Hematopoietic multipotent progenitor cell treated with erythropoietin and hydrocortisone succinate and interleukin-3 and kit ligand, for 8 days (in vitro differentiated cells): ENCODE measurements around the gene NDOR1.
"Not testable (repeated sequence)": the region's sequence is repeated elsewhere in the genome, so short reads cannot be mapped to it uniquely, and the experiment has no call there.

Experiments used
- DNase-seq: peaks from one replicate; pipeline ENCODE4 v3.0.0-alpha.2; 2015

NDOR1 gene

DNA sequence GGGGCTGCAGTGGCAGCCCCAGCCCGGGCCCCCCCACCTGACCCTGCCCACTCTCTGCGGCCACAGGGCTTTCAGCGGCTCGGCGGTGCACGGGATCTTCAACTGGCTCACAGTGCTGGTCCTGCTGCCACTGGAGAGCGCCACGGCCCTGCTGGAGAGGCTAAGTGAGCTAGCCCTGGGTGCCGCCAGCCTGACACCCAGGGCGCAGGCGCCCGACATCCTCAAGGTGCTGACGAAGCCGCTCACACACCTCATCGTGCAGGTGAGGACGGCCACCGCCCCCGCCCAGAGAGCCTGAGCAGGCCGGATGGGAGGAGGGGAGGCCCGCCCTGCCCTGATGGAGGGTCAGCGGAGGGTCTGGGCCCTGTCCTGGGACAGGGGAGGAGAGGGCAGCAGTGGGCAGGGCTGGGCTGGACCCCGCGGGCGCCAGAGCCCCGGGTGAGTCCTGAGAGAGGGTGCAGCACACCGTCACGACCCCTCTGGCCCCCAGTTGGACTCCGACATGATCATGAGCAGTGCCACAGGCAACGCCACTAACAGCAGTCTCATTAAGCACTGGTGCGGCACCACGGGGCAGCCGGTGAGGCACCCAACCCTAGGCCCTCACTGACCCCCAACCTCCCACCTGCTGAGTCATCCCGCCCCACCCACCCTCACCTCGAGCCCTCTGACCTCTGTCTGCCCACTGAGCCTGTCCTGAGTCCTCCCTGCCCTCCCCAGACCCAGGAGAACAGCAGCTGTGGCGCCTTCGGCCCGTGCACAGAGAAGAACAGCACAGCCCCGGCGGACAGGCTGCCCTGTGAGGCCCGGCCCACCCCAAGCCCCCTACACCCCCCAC is 27.9 kb downstream of the NDOR1 start:
- no peak for DNase-seq

GRCh38 chr9:137234055-137234697 is 28.7 kb downstream of the NDOR1 start:
- no peak for DNase-seq

DNA sequence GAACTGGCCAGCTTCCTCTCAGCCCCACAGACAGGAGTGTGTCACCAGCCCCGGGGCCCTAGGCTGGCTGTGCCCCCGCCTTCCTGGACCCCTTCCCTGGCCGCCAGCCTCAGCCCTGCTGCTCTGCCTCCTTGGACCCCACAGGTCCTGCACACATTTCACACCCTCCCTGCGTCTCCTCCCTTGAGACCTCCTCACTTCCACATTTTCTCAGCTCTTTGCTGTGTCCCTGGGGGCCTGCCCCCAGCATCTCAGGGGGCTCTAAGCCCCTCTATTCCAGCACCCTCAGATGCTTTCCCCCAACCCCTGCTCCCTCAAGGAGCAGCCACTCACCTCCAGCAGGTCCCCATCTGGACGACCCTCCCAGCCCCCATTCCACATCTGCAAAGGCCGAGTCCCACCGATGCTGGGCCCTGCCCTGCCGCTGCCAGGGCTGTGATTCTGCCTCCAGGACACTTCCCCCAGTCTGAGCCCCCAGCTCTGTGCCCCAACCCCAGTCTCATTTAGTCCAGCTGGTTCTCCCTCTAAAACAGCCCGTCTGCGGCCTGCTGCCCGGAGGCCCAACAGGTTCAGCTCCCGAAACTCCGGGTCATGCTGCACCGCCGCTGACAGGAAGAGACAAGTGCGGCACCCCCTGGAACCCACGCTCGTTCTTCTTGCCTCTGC is 29.4 kb downstream of the NDOR1 start:
- DNase-seq, result no peak

- no peak for DNase-seq
Measured at GRCh38 chr9:137235424-137236237, 30.1 kb downstream of the NDOR1 start.

GRCh38 chr9:137236238-137236935 is 30.9 kb downstream of the NDOR1 start:
- peak; percentile 86 for DNase-seq

DNA sequence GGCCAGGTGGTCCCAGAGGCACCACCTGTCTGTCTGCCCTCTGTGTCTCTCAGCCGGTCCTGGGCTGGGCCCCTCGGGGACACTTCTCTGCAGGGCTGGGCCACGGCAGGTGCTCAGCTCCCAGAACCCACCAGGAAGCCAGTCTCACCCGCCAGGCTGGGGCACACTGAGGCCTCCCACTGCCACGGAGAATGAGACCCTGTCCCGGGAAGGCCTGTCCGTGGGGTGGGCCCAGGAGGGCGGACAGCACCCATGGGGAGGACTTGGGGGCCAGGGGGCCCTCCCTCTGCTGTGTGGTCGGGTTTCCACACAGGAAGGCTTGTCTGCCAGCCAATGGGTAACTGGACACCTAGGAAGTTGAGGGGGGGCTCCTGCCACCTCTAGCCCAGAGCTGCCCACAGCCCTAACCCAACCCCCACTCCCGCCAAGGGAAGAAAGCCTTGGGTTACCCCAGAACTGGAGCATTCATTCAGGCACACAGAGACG is 31.5 kb downstream of the NDOR1 start:
- DNase-seq, result no peak

- no peak for DNase-seq
Measured at GRCh38 chr9:137237759-137238726, 32.5 kb downstream of the NDOR1 start.

DNA sequence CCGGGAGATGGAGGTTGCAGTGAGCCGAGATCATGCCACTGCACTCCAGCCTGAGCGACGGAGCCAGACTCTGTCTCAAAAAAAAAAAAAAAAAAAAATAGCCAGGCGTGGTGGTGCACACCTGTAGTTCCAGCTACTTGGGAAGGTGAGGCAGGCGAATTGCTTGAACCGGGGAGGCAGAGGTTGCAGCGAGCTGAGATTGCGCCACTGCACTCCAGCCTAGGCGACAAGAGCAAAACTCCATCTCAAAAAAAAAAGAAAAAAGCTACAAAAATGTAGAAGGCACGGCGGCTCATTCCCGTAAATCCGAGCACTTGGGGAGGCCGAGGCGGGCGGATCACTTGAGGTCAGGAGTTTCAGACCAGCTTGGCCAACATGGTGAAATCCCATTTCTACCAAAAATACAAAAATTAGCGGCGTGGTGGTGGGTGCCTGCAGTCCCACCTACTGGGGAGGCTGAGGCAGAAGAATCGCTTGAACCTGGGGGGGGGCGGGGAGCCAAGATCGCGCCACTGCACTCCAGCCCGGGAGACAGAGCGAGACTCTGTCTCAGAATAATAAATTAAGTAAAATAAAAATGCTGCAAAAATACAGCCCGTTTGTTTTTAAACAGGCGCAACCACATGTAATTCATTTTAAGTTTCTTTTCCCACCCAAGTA is 34.2 kb downstream of the NDOR1 start:
- not testable (repeated sequence) for DNase-seq

GRCh38 chr9:137240318-137240840 is 34.9 kb downstream of the NDOR1 start:
- peak; percentile 84 for DNase-seq

- peak; percentile 100 for DNase-seq
Measured at GRCh38 chr9:137240841-137241489, 35.5 kb downstream of the NDOR1 start, which contains the start of gene TUBB4B. Gene TUBB4B, plus strand, starts transcription at chr9:137241287. Its CDS starts 74 bp downstream, at chr9:137241361.

DNA sequence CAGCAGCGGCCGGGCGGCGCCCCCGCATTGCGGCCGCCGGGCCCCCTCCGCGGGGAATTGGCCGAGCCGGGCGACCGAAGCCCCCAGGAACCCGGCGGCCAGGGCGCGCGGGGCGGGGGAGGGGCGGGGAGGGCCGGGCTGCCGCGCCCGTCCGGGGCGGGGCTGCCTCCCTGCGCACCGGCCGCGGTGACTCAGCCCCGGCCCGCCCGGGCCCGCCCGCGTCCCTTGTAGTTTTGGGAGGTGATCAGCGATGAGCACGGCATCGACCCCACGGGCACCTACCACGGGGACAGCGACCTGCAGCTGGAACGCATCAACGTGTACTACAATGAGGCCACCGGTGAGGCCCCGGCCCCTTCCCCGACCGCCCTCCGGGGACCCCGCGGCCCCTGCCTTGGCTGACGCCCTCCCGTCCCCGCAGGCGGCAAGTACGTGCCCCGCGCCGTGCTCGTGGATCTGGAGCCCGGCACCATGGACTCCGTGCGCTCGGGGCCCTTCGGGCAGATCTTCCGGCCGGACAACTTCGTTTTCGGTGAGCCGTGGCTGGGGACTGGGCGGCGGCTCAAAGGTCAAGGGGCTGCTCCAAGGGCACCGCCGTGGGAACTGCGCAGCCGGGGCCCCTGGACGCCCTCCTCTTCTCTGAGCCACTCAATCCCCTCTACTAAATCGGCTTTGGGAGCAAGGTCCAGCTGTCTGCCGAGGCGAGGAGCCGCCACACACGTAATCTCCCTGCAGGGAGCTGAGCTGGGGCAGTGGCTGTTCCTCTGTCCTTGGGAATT is 36.2 kb downstream of the NDOR1 start:
- DNase-seq, result peak; percentile 63

DNA sequence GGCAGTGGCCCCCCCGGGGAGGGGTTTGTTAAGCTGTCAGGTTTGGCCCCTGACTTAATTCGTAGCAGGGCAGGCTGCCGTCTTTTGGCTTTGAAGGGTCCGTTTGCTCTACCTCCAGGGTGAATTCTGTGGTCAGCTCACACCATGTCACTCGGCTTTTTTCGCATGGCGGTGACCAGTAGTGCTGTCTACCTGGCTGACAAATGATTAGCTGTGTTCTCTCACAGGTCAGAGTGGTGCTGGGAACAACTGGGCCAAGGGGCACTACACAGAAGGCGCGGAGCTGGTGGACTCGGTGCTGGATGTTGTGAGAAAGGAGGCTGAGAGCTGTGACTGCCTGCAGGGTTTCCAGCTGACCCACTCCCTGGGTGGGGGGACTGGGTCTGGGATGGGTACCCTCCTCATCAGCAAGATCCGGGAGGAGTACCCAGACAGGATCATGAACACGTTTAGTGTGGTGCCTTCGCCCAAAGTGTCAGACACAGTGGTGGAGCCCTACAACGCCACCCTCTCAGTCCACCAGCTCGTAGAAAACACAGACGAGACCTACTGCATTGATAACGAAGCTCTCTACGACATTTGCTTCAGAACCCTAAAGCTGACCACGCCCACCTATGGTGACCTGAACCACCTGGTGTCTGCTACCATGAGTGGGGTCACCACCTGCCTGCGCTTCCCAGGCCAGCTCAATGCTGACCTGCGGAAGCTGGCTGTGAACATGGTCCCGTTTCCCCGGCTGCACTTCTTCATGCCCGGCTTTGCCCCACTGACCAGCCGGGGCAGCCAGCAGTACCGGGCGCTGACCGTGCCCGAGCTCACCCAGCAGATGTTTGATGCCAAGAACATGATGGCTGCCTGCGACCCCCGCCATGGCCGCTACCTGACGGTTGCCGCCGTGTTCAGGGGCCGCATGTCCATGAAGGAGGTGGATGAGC is 37.0 kb downstream of the NDOR1 start:
- no peak for DNase-seq

DNA sequence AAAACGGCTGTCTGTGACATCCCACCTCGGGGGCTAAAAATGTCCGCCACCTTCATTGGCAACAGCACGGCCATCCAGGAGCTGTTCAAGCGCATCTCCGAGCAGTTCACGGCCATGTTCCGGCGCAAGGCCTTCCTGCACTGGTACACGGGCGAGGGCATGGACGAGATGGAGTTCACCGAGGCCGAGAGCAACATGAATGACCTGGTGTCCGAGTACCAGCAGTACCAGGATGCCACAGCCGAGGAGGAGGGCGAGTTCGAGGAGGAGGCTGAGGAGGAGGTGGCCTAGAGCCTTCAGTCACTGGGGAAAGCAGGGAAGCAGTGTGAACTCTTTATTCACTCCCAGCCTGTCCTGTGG is 37.7 kb downstream of the NDOR1 start:
- not testable (repeated sequence) for DNase-seq

DNA sequence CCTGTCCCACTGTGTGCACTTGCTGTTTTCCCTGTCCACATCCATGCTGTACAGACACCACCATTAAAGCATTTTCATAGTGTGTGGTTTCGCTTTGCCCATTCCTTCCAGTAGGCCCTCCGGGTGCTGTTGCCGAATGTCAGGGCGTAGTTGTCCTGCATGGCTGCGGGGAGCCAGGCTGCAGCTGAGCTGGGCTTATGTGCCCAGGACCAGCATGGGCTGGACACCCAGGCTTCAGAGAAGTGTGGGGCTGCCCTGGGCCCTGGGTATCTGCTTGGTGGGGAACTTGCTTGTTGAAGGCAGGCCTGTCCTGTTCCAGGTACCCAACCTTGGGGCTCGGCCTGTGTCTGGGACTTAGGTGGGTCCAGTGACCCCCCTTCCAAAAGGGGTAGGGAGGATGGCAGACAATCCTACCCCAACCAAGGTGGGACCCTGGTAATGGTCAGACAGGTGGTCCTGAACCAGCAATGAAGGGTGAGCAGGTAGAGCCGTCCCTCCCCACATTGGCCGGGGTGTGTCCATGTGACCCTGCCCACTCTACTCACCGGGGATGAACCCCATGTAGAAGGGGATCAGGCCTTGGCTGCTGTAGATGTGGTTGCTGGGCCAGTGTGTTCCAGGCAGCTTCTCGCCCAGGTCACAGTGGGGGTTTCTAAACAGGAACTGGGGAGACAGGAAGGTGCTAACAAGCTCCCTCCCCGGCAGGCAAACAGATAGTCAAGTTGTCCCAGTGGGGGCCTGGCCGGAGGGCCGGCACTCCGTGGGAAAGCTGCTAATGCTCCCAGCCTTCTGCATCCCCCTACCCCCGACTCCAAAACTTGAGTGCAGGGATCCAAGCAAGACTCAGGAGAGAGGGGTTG is 38.4 kb downstream of the NDOR1 start:
- no peak for DNase-seq

DNA sequence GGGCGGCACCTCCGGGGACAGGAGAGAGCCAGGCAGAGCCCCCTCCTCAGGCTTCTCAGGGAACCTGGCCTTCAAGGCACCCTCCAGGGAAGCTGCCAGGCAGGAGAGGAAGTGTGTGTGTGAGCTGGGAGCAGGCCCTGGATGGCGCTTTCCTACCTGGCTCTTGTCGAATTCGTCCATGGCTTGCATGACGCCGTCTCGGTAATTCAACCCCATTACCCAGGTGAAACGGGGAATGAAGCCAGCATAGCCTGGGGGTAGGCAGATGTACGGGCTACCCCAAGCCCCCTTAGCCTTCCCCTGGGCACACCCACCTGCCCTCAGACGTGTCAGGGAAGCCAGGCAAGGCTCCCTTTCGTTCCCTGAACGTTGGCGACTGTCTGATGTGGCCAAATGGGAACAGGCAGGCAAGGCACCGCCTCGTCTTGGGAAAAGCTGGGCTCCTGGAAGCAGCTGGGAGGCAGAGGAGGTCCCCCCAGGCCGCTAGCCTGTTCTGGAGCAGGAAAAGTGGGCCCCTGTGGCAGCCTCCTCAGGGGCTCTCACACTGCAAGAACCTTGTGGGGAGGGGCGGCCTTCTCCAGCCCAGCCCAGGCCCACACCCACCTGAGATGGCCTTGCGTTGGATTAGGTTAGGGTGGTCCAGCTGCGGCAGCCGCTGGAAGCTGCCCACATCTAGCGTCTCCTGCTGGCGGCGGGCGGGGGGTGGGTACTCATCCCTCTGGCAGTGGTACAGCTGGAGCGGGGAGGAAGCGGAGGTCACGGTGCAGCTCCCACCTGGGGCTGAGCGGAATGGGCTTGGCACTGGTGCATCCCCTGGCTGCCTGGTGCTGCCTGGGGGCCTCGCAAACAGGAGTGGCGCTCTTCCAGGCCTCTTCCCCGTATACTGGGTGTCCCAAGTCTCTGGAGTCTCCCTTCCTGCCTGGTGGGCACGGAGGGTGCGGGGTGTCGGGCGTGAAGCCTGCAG is 39.3 kb downstream of the NDOR1 start:
- no peak for DNase-seq
